GM19238 (cell line): ENCODE data around the gene CAB39.

Source experiments
- DNase-seq: peaks from one replicate; pipeline ENCODE4 v3.0.0; 2011; ENCODE audit warnings: low spot score; ENCODE audit not compliant: insufficient read length

Gene CAB39

GRCh38 chr2:230781130-230781797 is 68.6 kb downstream of the CAB39 start:
- no peak for DNase-seq

GRCh38 chr2:230783101-230783500 is 70.5 kb downstream of the CAB39 start:
- no peak for DNase-seq

- no peak for DNase-seq
Measured at GRCh38 chr2:230784795-230785194, 72.2 kb downstream of the CAB39 start.

- DNase-seq: no peak
Measured at GRCh38 chr2:230785346-230785745, 72.7 kb downstream of the CAB39 start.

GRCh38 chr2:230787101-230787500 is 74.5 kb downstream of the CAB39 start:
- no peak for DNase-seq

GRCh38 chr2:230788554-230789175 is 76.0 kb downstream of the CAB39 start:
- DNase-seq: no peak

GRCh38 chr2:230790981-230791380 is 78.3 kb downstream of the CAB39 start:
- DNase-seq: no peak

GRCh38 chr2:230793572-230794359 is 81.1 kb downstream of the CAB39 start:
- no peak for DNase-seq

- no peak for DNase-seq
Measured at GRCh38 chr2:230794497-230794896, 81.9 kb downstream of the CAB39 start.

- no peak for DNase-seq
Measured at GRCh38 chr2:230795856-230796255, 83.2 kb downstream of the CAB39 start.

- DNase-seq: no peak
Measured at GRCh38 chr2:230796280-230796862, 83.7 kb downstream of the CAB39 start.

GRCh38 chr2:230797515-230798495 is 85.2 kb downstream of the CAB39 start:
- no peak for DNase-seq

GRCh38 chr2:230798769-230799399 is 86.2 kb downstream of the CAB39 start:
- DNase-seq: no peak

- no peak for DNase-seq
Measured at GRCh38 chr2:230805353-230806017, 92.8 kb downstream of the CAB39 start.

GRCh38 chr2:230807729-230808128 is 95.1 kb downstream of the CAB39 start:
- no peak for DNase-seq

- no peak for DNase-seq
Measured at GRCh38 chr2:230809015-230809414, 96.4 kb downstream of the CAB39 start.

GRCh38 chr2:230809677-230810251 is 97.1 kb downstream of the CAB39 start:
- no peak for DNase-seq

GRCh38 chr2:230811508-230811907 is 98.9 kb downstream of the CAB39 start:
- DNase-seq: no peak

- DNase-seq: no peak
Measured at GRCh38 chr2:230812033-230812432, 99.4 kb downstream of the CAB39 start.

GRCh38 chr2:230814616-230815015 is 102.0 kb downstream of the CAB39 start:
- no peak for DNase-seq
